Kidney glomerular epithelial cell (primary cell): ENCODE data around the gene DOCK9.
A peak's percentile ranks its signal among the peaks of the same experiment; 100 is the strongest.

Experiments used
- DNase-seq: peaks from one replicate; lab custom pipeline; 2025; lab: John Stamatoyannopoulos, UW

The DOCK9 gene

DNA sequence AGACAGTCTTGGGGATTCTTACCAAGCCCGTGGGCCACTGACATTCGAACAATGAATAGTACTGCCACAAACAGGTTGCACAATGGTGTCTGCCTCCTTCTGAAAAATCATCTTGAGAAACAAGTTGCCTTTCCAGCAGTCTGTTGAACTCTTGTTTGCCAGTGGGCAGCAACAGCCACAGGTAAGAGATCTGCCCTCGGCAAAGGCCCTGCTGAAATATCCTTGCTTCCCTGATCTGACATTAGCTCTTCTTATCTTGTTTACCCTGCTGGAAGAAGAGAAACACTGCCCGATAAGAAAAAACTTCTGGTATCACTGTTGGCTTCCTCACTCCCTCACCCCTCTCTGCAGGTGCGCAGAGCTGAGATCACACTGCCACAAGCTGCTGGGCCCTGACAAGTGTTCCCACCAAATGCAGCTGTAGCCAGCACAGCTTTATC, 2.0 kb downstream of the DOCK9 start:
- no peak for DNase-seq

- no peak for DNase-seq
These were observed 3.8 kb downstream of the DOCK9 start for GRCh38 chr13:98974053-98974452.

DNA sequence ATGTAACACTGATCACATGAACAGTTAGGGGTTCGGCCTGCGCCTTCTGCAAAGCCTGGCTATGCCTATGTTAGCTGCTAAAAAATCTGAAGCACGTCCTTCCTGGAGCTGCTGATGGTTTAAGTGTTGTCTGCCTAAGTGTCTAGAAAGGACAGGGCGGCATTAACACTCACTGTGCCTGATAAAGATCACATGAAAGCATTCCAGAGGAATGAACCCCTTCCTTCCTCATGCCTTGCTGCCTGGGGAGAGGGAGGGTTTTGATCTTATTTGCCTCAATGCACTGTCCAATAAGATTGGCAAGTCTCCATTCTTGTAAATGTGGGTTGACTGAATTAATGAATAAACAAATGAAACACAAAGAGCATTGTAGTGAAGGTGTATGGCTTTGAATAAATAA, 5.2 kb downstream of the DOCK9 start:
- DNase-seq: peak; percentile 26

- DNase-seq: no peak
These were observed 5.8 kb downstream of the DOCK9 start for GRCh38 chr13:98972059-98972458.

DNA sequence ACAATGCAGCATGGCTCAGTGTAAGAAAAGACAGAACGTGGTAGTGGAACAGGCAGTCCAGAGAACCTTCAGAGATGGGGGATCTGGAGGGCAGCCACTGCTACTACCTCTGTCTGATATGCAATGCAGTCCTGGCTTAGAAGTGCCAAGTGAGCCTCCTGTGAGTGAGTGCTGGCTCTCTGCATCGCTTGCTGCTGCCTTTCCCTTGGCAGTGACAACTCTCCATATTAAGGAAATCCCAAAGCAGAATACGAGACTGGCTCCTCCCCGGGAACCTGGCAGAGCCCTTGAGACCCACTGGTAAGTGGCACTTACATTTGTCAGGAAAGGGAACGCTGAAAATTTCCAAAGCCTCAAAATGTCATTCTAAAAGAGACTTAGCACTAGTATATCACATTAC, 7.5 kb downstream of the DOCK9 start:
- DNase-seq: no peak

- DNase-seq: no peak
These were observed 10.4 kb downstream of the DOCK9 start for GRCh38 chr13:98967491-98967890.

DNA sequence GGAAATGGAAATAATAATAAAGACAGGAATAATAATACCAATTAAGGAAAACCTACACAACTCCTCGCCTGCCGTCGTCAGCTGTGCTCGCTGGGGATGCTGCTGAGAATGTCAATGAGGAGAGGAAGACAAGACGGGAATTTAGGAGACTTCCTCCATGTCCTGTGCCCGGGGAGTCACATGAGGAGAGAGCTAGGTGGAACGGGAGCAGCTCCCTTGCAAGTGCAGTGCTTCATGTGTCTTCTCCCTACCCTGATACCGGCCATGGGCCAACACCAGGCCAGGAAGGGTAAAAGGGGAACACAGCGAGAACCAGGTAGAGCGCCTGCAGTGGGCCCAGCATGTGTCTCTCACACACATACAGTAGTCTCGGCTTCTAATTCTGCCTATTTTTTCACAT, 11.8 kb downstream of the DOCK9 start:
- DNase-seq: no peak

GRCh38 chr13:98965325-98965724, 12.5 kb downstream of the DOCK9 start:
- no peak for DNase-seq

DNA sequence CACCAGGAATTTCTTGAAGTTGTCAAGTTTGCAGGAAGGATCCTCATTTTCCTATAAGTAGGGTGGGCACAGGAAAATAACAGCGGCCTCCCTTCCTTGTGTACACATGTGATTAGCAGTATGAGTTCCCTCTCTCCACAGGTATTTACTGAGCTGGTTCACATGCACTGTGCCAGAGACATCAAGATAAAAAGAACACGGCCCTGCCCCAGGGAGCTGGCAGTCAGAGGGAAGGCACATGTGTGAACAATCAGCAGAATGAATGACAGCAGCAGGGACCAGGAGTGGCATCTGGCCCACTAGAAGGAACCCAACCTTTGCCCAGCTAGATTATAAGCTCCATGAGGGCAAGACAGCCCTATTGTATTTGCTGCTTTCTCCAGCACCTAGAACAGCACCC, 13.9 kb downstream of the DOCK9 start:
- DNase-seq: no peak

DNA sequence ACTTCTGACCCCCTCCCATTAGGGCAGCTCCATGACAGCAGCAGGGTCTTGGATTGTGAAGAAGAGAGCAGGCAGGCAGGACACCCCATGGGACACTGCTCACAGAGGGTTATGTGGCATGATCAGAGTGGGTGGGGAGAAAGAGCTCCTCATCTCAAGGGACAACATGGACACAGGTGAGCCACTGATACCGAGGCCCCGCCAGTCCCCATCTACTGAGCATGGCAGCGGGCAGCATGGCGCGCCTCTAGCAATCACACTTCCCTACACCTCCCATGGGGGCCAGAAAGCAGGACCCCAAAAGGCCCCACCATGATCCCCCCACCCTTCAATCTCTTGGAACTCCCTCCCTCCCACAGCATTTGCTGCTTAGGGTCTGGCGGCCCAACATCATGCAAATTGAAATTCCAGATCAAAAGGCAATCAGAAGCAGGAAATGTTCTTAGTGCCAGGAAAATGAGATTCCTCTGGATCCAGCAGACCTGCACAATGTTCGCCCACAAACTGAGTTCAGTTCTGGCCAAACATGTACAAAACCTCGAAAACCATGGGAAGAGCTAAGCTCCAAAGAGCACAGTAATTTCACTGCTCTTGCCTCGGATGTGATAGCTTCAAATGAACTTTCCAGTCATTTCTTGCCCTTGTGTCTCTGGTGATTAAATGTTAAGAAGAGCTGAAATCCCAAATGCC, 14.8 kb downstream of the DOCK9 start:
- no peak for DNase-seq

DNA sequence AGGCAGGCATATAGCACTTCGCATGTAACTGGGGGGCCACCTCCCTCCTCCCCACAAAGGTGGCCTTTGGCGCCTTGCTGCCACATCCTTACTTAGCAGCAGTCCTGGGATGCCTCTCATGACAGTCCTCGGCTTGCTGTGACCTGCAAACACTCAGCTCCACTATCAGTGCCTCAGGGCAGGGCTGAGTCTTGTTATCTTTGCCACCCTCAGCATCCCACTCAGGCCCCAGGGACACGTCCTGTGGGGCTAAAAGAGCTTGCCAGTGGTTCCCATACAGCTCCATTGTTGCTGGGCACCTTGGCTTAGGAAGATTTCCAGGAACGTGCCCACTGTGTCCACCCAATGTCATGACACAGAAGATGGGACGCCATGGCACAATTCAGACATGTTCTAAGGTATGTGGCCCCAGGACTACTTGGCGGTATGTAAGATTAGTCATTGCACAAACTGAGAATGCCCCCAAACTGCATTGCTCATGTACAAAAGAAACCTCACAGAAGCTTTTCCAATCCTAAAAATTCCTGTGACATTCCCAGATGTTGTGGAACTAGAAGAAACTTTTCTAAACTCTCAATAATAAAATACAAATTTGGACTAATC, 16.3 kb downstream of the DOCK9 start:
- no peak for DNase-seq

DNA sequence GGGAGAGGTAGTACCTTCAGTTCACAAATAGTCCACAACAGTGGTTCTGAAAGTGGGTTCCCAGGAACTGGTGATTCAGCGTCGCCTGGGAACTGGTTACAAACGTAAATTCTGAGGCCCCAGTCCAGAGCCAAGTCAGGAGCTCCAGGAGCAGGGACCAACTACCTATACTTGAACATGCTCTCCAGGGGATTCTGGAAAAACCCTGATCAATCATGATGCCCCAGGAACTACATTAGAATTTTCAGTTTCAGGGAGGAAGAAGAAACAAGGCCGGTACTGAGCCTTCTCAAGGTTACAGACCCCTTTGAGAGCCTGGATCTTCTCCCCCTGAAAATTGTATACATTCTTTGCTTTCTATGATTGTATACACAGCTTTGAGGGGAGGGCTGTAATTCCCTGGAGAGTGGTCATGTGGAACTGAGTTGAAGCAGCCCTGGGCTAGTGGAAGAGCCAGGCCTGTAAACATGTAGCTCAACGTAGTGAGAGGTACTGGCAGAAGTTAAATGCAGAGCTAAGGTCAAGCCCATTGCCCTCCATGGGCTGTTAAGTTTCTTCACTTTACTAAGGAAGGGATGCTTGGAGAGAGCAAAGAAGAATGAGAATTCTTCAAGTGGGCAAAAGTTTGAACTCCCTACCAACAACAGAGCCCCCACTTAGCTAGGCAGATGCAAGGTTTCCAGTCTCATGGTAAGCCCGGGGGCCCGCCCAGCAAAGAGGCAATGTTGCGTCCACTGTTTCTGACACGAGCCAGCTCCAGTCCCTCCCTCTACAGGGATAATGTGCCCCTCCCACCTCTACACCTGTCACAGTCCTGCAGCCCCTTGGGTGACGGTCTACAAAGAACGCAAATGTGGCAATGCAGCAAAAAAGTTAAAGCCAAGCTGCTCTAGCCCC, 17.0 kb downstream of the DOCK9 start:
- no peak for DNase-seq

DNA sequence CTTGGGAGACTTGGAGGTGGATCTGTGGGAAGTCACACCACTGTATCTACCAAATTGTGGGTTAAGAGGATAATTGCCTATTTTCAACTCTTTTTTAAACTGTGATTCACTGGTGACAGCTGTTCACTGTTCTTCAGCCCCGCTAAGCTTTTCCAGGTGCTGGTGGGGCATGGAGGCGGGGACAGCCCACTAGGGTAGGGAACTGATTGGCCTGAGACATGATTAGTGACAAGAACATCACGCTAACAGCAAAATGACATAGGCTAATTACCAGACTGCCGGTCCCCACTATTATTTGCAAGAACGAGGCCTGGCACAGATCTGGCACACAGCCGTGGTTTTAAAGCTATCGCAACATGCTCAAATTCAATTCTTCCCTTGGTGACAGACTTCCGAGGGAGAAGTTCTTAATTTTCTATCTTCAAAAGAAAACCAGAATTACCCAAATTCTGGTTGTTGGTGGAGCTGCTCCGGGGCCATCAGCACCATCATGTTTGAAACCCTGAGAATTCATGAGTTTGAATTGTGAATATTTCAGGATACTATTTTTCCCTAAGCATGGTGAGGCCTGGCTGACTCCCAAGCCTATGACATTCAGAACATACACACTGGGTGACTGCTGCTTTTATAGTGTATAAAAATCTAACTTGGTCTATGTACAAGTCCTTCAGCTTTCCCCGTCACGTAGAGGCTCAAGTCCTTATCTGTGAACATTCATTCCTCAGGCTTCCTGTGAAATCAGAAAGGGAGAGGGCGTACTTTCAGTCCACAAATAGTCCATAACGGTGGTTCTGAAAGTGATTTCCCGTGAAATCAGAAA, 17.9 kb downstream of the DOCK9 start:
- DNase-seq: no peak

- no peak for DNase-seq
These were observed 18.6 kb downstream of the DOCK9 start for GRCh38 chr13:98959291-98959690.

GRCh38 chr13:98958443-98958794, 19.4 kb downstream of the DOCK9 start:
- no peak for DNase-seq

GRCh38 chr13:98957731-98958442, 20.0 kb downstream of the DOCK9 start:
- DNase-seq: no peak

GRCh38 chr13:98955336-98955735, 22.5 kb downstream of the DOCK9 start:
- no peak for DNase-seq

DNA sequence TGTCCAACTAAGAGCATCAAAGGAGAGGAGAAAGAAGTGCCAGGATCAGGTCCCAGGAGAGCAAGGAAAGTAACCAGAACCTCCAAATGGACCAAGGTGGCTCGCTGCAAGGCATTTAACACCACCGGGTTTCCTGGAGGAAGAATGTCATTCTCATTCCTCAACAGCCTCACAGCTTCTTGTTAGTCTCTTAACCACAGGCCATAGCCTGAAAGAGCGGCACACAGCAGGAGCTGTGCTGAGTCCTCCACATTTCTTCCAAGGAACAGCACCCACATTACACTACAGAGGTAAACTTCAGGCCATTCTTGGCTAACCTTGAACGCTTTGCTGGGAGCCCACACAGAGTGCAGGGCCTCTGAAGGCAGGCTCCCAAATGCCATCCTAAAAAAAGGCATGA, 23.6 kb downstream of the DOCK9 start:
- DNase-seq: no peak

DNA sequence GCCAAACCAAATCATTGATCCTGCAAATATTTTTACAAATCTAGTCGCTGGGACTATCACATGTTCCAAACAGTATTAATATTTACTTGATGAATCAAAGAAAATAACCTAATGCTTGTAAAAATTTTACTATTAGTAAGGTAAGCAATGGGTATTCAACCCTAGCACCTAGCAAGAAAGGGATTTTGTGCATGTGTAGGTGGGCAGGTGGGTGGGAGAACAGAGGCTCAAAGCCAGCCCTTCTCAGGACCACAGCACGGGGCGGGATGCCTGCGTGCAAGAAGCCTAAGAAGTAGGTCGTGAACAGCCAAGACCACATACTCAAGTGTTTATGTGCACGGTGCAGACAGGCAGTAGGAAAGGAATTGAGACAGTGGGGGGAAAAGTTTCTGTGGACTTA, 26.6 kb downstream of the DOCK9 start:
- DNase-seq: no peak

GRCh38 chr13:98950705-98951104, 27.2 kb downstream of the DOCK9 start:
- DNase-seq: no peak

DNA sequence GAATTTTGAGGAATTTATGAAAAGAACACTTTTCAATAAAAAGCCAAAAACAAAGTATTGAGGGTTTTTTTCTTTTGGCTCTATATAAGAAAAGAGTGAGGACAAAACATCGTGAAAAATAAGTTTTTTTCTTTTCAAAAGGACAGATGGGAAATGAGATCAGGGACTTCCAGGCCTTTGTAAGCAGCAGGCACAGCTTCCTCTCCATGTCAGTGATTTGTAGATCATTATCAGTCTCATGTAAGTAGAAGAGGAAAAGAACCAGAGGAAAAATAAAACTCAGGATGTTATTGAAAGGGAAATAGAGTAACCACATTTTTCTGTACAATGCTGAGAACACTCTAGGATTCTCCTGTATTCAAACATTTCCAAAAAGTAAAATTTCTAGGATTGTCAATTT, 29.9 kb downstream of the DOCK9 start:
- no peak for DNase-seq
